Dedifferentiated amniotic fluid mesenchymal stem cell (primary cell): Measurements from ENCODE around the gene ANO3.
"Not testable (repeated sequence)": the region's sequence is repeated elsewhere in the genome, so short reads cannot be mapped to it uniquely, and the experiment has no call there.

Experiments used
- DNase-seq: peaks from one replicate; pipeline ENCODE4 v3.0.0-alpha.2; 2016; ENCODE audit errors: extremely low spot score

ANO3 gene

DNA sequence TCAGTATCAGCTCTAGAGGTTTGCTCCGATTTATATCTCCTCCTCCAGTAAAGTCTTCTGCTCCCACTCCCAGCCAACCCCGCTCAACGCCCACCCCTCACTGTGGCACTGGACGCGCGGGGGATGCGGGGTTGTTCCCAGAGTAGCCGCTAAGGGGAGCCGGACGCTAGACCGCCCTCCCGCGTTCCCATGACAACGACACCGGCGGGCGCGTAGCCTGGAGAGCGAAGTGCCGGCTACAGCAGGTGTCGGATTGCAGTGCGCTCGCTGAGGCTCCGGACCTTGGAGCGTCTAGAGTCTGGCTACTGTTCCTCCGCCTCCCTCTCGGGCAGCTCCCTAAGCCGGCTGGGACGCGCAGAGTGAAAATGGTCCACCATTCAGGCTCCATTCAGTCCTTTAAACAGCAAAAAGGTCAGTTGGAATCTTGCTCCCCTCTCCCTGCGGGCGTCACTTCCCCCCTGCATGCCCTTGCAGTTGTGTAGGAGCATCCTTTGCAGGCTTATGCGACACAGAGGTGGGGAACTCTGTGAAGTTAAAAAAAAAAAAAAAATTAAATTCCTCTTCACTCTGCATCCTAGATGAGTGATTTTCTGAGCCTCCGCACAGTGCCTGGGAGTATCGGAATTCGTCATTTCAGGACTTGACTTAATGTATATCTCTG is at the start of gene ANO3:
TSS of gene ANO3 (plus strand) at position 220 of the 661 bp plus-strand sequence. CDS start at position 366, 146 bp downstream.
- peak; percentile 83 for DNase-seq

GRCh38 chr11:26283852-26284408 is 48.0 kb upstream of the ANO3 start:
- no peak for DNase-seq

GRCh38 chr11:26285608-26286007 is 46.3 kb upstream of the ANO3 start:
- no peak for DNase-seq

DNA sequence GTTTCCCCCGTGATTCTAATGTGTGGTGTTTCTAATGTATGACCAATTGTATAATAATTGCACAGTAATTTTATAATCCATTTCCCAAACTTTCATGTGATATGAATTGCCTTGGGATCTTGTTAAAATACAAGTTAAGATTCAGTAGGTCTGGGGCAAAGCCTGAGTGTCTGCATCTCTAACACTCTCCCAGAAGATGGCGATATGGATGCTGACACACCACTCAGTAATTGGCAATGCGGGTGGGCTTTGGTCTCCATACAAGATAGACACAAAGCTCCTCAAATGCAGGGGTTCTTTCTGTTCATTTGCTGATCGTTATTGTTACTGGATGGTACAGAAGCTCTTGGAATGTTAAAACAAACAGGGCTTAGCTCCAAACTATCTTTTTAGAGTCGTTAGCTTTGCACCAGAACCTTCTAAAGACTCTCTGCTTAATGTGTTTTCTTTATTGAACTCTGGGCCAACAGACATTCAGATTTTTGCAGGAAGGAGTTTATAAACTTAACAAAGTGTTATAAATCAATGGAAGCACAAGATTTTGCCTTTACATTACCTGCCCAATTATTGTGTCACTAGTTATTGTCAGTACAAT is 45.4 kb upstream of the ANO3 start:
- DNase-seq: no peak

DNA sequence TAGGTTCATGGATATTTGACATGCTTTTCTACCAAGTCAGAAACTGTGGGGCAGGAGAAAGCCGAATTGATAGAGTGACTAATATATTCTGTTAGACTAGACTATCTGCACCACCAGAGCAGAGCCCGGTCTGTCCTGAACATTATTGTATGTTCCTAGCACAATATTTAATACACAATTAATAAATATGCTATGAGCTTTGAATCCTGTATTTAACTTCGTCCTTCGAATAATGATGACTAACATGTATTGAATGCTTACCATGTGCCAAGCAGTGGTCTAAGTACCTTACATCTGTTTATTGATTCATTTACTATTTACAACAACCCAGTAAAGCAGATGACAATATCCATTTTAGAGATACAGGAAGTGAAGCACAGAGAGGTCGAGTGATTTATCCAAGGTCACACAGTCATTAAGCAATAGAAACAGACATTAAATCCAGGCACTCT is 44.8 kb upstream of the ANO3 start:
- no peak for DNase-seq

DNA sequence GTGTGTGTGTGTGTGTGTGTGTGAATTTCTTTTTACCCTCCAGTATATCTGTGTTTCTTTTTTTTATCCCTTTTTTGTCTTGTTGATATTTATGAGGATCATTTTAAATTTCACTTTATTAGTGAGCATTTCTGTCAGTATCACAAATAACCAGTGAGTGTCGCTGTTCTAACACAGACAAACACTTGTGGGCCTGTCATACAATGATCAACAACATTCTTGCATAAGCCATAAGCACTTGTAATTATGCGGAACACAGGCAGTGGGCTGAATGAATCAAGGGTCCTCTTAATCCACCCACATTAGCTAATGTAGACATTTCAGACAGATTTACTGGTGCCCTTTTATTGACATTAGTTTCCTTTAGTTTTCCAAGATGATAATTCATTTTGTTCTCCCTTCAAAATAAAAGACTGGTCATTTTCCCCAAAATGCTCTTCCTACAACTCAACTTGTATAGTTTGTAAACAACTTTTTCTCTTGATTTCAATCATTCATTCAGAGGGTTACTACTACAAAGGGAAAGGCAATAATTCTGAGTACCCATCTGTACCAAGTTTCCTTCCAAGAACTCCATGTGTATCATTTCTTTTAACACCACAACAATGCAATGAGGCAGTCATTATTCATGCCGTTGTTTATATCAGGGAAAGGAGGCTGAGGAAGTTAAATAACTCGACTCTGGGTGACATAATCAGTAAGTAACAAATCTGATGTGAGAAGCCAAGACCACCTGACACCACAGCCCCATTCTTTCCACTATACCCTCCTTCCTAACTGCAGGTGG is 34.5 kb upstream of the ANO3 start:
- DNase-seq: peak; percentile 81

GRCh38 chr11:26316372-26316771 is 15.6 kb upstream of the ANO3 start:
- DNase-seq: not testable (repeated sequence)

GRCh38 chr11:26319906-26320305 is 12.0 kb upstream of the ANO3 start:
- DNase-seq: peak; percentile 34

DNA sequence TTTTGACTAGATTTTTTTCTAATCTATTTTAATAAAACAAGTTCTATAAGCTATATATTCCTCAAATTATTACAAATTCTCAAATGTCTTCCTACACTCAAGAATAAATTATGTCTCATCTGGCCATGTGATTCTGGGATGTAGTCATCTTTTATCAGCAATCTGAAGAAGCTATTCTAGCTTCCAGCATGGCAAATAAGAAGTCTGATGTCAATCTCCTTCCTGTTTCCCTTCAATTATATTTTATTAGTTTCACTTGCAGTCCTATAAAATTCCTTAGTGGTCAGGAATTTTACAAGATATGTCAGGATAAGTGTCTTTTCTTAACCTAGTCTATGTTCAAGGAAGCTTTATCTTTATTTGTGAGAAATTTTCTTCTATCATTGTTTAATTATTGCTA is 10.4 kb upstream of the ANO3 start:
- DNase-seq: no peak

DNA sequence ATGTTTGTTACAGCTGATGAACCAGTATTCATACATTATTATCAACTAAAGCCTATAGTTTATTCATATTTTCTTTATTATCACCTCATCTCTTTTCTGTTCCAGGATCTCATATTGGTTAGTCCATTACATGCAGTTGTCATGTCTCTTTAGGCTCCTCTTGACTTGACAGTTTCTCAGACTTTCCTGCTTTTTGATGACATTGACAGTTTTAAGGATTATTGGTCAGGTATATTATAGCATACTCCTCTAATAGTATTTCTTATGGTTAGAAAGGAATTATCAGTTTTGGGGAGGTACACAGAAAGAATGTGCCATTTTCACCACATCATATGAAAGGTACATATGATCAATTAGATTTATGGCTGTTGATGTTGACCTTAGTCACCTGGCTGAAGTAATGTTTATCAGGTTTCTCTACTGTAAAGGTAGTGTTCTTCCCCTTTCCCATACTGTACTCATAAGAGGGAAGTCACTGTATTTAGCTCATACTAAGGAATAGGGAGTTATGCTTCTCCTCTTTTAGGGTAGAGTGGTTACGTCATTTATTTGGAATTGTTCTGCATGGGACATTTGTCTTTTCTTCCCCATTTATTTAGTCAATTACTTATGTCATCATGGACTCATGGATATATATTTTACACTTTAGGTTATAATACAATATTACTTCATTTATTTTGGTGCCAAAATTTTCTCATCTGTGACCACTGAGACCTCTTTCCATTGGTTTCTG is 9.4 kb upstream of the ANO3 start:
- DNase-seq: no peak

- DNase-seq: no peak
Measured at GRCh38 chr11:26323837-26324236, 8.1 kb upstream of the ANO3 start.

GRCh38 chr11:26324270-26324669 is 7.7 kb upstream of the ANO3 start:
- no peak for DNase-seq

- no peak for DNase-seq
Measured at GRCh38 chr11:26326793-26327400, 5.0 kb upstream of the ANO3 start.

- DNase-seq: no peak
Measured at GRCh38 chr11:26329206-26329605, 2.7 kb upstream of the ANO3 start.

DNA sequence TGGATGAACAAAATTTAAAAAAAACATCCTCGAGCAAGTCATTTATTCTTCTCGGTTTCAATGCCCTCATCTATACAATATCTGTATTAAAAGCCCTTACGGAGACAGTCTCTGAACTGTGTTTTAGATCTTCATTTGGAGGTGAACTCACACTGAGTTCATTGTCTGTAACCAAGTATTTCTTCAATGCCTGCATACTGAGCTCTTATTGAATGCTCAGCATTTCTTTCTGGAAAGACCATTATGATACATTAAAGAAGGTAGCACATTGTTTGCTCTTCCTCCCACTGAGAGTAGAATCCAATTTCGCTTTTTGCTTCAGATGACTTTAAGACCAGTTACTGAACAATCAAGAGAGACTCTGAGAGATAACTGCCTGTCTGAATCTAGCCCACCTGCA is 1.7 kb upstream of the ANO3 start:
- DNase-seq: no peak

- no peak for DNase-seq
Measured at GRCh38 chr11:26332572-26332915, 614 bp downstream of the ANO3 start.

DNA sequence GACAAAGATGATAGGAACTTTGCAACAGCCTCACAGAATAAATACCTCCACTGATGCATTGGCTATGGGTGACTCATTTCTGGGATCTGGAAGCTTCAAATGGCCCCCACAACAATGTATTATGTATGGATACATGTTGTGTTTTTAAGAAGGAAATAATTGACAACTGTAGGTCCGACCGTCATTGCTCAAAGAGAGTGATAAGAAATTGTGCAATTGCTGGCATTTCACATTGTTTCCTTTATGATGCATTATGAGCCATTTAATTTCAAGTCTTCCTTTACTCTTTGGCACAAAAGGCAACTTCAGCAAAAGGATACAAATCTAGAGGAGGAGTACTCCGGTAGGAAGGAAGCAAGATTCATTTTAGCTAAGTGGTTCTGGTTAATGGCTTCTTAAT is 2.0 kb downstream of the ANO3 start:
- DNase-seq: no peak

DNA sequence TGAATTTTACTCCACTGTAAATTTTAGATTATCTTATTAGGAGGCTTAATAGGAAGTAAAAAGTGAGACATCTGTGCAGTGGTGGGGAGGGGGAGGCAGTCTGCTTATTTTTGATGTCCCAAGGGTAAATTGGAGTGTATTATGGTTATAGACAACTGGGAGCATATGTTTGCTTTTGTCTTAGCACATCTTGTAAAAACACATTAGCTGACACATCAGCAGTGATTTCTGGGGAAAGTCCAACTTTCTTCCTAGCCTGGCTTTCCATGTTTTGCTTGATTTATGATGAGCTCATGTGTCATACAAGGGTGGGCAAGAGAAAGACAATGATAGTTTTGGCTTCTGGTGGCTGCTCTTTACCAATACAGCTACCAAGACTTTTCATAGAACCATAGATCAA is 4.0 kb downstream of the ANO3 start:
- no peak for DNase-seq

GRCh38 chr11:26344647-26345046 is 12.7 kb downstream of the ANO3 start:
- no peak for DNase-seq

DNA sequence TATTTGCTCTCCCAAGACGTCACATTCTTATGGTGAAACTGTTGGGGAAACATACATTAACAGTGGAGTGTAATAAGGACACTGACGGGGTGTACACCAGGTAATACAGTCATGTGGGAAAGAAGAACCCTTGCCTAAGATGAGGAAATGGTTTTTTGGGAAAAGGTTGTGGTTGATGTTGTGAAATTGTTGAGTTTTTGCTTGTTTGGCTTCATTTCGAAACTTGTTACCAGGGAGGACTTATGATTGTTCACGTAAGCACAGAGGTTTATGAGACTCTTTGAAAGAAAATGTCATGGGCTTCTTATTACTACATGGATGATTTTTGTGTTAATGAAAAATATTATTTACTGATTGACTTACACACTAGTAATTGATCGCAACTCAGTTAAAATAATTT is 16.8 kb downstream of the ANO3 start:
- no peak for DNase-seq

- DNase-seq: no peak
Measured at GRCh38 chr11:26350002-26350401, 18.1 kb downstream of the ANO3 start.

- no peak for DNase-seq
Measured at GRCh38 chr11:26353010-26353409, 21.1 kb downstream of the ANO3 start.
